Kidney tubule cell (primary cell): Measurements from ENCODE around the gene CD3G.
"Not testable (repeated sequence)": the region's sequence is repeated elsewhere in the genome, so short reads cannot be mapped to it uniquely, and the experiment has no call there.

Source experiments
- DNase-seq: peaks from one replicate; pipeline ENCODE4 v3.0.0-alpha.2; 2018; ENCODE audit warnings: low spot score

Gene CD3G

DNA sequence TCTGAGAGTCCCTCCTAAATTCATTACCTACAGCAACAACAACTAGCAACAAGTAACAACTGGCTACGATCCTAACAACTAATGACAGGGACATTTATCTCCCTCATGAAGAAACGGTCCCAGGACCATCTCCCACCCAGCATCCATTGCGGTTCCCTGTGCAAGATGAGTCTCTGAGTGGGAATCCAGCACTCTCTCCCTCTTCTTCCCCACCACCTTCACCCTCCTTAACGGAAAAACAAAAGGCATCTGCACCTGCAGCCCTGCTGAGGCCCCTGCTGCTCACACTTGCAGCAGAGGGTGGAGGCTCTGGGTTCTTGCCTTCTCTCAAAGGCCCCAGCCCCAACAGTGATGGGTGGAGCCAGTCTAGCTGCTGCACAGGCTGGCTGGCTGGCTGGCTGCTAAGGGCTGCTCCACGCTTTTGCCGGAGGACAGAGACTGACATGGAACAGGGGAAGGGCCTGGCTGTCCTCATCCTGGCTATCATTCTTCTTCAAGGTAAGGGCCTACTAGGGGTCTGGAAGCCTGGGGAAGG, at the start of gene CD3G:
Gene CD3G (plus strand): TSS at position 364 of the 535 bp plus-strand sequence. CDS start 80 bp downstream, at position 444.
- DNase-seq = no peak

DNA sequence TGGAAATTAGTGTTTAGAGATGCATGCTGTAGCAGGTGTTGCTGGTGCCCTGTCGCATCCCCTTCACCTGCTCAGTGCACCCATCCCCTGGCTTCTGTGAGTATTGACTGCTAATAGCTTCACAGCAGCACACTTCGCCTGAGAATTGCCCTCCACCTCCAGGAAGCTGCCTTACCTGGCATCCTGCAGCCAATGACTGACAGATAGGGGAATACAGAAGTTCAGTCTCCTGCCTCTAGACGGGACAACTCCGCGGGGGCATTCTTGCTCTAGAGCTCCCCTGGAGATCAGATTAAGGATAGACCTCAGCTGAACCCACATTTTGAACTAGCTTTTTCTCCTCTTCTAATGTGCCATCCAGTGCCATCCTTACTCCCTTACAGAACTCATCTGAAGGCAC, 48.9 kb upstream of the CD3G start:
- no peak for DNase-seq

DNA sequence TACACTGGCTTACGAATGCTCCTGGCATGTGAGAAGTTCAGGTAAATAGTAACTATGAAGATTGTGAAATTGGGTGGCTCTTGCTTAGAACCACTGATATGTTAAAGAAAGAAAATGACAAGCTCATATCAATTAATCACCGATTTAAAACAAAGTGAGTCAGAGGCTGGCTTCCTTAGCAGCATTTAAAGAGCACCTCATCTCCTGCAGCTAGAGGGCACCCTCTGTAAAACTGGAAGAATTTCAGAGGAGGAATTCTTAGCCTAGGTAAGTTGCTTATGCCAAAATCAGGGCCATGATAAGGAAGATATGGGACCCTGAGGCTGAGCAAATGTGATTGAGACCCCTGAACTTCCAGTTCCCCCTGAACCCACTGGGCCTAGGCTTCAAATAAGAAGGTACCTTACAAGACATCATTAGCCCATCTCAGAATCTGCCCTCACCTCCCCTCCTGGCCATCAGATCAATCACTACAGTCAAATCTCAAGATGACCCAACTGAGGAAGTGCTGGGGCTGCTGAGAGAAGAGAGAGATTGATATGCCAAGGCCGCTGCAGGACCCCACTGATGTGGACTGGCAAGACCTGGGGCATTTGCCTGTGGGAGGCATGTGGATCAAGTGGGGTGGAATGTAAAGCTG, 48.2 kb upstream of the CD3G start:
- DNase-seq = peak; percentile 82

- no peak for DNase-seq
Observed at GRCh38 chr11:118301600-118302195, 42.4 kb upstream of the CD3G start.

DNA sequence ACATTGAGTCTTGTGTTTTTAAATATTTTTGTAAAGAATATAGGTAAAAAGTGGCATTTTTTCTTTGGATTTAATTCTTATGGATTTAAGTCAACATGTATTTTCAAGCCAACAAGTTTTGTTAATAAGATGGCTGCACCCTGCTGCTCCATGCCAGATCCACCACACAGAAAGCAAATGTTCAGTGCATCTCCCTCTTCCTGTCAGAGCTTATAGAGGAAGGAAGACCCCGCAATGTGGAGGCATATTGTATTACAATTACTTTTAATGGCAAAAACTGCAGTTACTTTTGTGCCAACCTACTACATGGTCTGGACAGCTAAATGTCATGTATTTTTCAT, 39.9 kb upstream of the CD3G start:
- DNase-seq = no peak

- no peak for DNase-seq
Observed at GRCh38 chr11:118304568-118305248, 39.4 kb upstream of the CD3G start, which contains the start of gene CD3E. Gene CD3E (plus strand): TSS chr11:118304730. CDS start chr11:118304953, 223 bp downstream.

GRCh38 chr11:118305726-118306125, 38.4 kb upstream of the CD3G start:
- DNase-seq = no peak

GRCh38 chr11:118306556-118306955, 37.6 kb upstream of the CD3G start:
- peak; percentile 10 for DNase-seq

DNA sequence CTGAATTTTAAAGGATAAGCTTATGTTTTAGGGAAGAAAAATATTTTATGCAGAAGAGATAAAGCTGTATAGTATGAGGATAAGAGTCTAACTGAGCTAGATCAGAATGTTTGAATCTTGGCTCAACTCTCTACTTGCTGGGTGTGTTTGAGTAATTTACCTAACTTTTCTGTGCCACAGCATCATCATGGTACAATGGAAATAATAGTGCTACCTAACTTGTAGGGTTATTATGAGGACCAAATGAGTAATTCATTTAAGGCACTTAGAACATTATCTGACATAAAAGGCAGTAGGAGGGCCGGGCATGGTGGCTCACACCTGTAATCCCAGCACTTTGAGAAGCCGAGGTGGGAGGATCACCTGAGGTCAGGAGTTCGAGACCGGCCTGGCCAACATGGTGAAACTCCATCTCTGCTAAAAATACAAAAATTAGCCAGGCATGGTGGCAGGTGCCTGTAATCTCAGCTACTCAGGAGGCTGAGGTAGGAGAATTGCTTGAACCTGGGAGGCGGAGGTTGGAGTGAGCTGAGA, 35.1 kb upstream of the CD3G start:
- DNase-seq = not testable (repeated sequence)

- no peak for DNase-seq
Observed at GRCh38 chr11:118310271-118310670, 33.9 kb upstream of the CD3G start.

- no peak for DNase-seq
Observed at GRCh38 chr11:118310781-118311485, 33.2 kb upstream of the CD3G start.

GRCh38 chr11:118311518-118311917, 32.6 kb upstream of the CD3G start:
- no peak for DNase-seq

- DNase-seq = no peak
Observed at GRCh38 chr11:118312328-118312727, 31.8 kb upstream of the CD3G start.

DNA sequence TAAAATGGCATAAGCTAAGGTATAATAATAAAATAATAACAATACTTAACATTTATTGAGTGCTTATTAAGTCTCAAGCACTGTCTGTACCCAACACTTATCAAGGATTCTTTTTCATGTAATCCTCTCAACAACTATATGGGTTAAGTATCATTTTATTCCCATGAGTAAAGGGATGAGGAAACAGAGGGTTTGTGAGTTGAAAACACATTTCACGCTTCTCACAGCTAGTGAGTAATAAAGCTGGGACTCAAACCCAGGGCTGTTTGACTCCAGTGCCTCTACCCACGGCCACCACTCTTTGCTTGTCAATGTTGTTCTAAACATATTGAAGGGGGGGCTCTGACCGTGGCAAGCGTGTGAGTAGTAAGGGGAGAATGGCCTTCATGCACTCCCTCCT, 30.9 kb upstream of the CD3G start:
- DNase-seq = no peak

- peak; percentile 9 for DNase-seq
Observed at GRCh38 chr11:118314988-118315411, 29.1 kb upstream of the CD3G start.

- DNase-seq = no peak
Observed at GRCh38 chr11:118318124-118318523, 26.0 kb upstream of the CD3G start.

GRCh38 chr11:118318581-118319336, 25.4 kb upstream of the CD3G start:
- DNase-seq = no peak

- DNase-seq = no peak
Observed at GRCh38 chr11:118319337-118319707, 24.8 kb upstream of the CD3G start.

DNA sequence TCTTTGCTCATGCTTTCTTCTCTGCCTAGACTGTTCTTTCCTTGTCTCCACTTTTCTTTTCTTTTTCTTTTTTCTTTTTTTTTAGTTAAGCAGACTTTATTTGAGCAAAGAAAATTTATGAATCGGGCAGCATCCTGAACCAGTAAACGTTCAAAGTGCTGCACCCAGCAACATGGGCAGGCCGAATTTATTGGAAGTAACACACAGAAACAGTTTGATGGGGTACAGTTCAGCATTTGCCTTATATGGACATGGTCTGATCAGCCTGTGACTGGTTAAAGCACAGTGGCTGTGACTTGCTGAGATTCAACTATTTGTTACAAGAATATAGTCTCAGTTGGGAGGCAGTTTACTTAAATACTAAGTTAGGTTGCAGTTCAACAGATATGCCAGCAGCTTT, 23.6 kb upstream of the CD3G start:
- DNase-seq = no peak

- DNase-seq = no peak
Observed at GRCh38 chr11:118321386-118322082, 22.6 kb upstream of the CD3G start.

GRCh38 chr11:118322721-118323120, 21.4 kb upstream of the CD3G start:
- DNase-seq = no peak
